Kidney capillary endothelial cell (primary cell): ENCODE data around the gene RTN4.

ENCODE experiments used
- DNase-seq: peaks from one replicate; pipeline ENCODE4 v3.0.0-alpha.2; 2018; ENCODE audit warnings: low spot score

RTN4 gene

GRCh38 chr2:54948120-54948519 is 102.1 kb downstream of the RTN4 start:
- DNase-seq, result no peak

- DNase-seq, result no peak
Observed at GRCh38 chr2:54947646-54948045, 102.6 kb downstream of the RTN4 start.

- DNase-seq, result no peak
Observed at GRCh38 chr2:54947136-54947535, 103.1 kb downstream of the RTN4 start.

GRCh38 chr2:54946220-54946805 is 103.9 kb downstream of the RTN4 start:
- no peak for DNase-seq

GRCh38 chr2:54945391-54946219 is 104.6 kb downstream of the RTN4 start:
- no peak for DNase-seq

- DNase-seq, result no peak
Observed at GRCh38 chr2:54944724-54945326, 105.4 kb downstream of the RTN4 start.

GRCh38 chr2:54942373-54942772 is 107.9 kb downstream of the RTN4 start:
- DNase-seq, result no peak

GRCh38 chr2:54941248-54941984 is 108.8 kb downstream of the RTN4 start:
- no peak for DNase-seq

- DNase-seq, result no peak
Observed at GRCh38 chr2:54940723-54941122, 109.5 kb downstream of the RTN4 start.

- DNase-seq, result no peak
Observed at GRCh38 chr2:54939446-54940118, 110.7 kb downstream of the RTN4 start.

- DNase-seq, result no peak
Observed at GRCh38 chr2:54936766-54937165, 113.5 kb downstream of the RTN4 start.

- no peak for DNase-seq
Observed at GRCh38 chr2:54935389-54935788, 114.9 kb downstream of the RTN4 start.

- no peak for DNase-seq
Observed at GRCh38 chr2:54931473-54931872, 118.8 kb downstream of the RTN4 start.

GRCh38 chr2:54928719-54929118 is 121.5 kb downstream of the RTN4 start:
- DNase-seq, result no peak

- no peak for DNase-seq
Observed at GRCh38 chr2:54927751-54928615, 122.3 kb downstream of the RTN4 start.

GRCh38 chr2:54927085-54927750 is 123.0 kb downstream of the RTN4 start:
- no peak for DNase-seq

GRCh38 chr2:54925022-54925421 is 125.2 kb downstream of the RTN4 start:
- no peak for DNase-seq

GRCh38 chr2:54924121-54924520 is 126.1 kb downstream of the RTN4 start:
- DNase-seq, result no peak
